ENCODE results near the gene ANGPTL2. TPM values are rescaled to one million over a fixed set of nuclear protein-coding genes. Genes with fewer than 3 reads are reported as not detected.

The ANGPTL2 gene
- total and polyA plus RNA-seq, 2 experiments from 2014 or later, result 18.0 to 25.6 TPM

- Histone ChIP-seq H3K9me3 (ENCODE audit: low read depth) (no peaks in the 10 kb centered on the region), H3K4me3 (no peak overlapping the region), H3K27me3 (no peaks in the 10 kb centered on the region), H3K36me3 (replicated peaks; ENCODE audit: insufficient read depth, low read depth) (no peaks in the 10 kb centered on the region), H2AFZ (no peak overlapping the region), H3K27ac (no peak overlapping the region), H3K9me2 (replicated peaks; ENCODE audit: insufficient read depth) (no peaks in the 10 kb centered on the region), H3K79me2 (no peaks in the 10 kb centered on the region), H3K4me1 (ENCODE audit: insufficient read depth) (no peaks in the 10 kb centered on the region), H3K4me2 (no peak overlapping the region), H4K20me1 (ENCODE audit: insufficient read depth, poor library complexity, severe bottlenecking) (no peaks in the 10 kb centered on the region)
- 96% methylated on average over 33 of the region's 38 CpGs for WGBS (ENCODE audit: low lambda C conversion rate, missing lambda C conversion rate)
- DNase-seq (ENCODE audit: low spot score), result no peak
- TF ChIP-seq EZH2phosphoT487 (IDR thresholded peaks at IDR 0.05; ENCODE audit: low read depth, severe bottlenecking, unreplicated experiment) (no peak), CTCF (IDR thresholded peaks at IDR 0.05; ENCODE audit: poor library complexity) (no peak), EZH2 (IDR thresholded peaks at IDR 0.05; ENCODE audit: borderline replicate concordance) (no peak)
These were observed 14.2 kb downstream of the ANGPTL2 start for GRCh38 chr9:127107929-127108876.

DNA sequence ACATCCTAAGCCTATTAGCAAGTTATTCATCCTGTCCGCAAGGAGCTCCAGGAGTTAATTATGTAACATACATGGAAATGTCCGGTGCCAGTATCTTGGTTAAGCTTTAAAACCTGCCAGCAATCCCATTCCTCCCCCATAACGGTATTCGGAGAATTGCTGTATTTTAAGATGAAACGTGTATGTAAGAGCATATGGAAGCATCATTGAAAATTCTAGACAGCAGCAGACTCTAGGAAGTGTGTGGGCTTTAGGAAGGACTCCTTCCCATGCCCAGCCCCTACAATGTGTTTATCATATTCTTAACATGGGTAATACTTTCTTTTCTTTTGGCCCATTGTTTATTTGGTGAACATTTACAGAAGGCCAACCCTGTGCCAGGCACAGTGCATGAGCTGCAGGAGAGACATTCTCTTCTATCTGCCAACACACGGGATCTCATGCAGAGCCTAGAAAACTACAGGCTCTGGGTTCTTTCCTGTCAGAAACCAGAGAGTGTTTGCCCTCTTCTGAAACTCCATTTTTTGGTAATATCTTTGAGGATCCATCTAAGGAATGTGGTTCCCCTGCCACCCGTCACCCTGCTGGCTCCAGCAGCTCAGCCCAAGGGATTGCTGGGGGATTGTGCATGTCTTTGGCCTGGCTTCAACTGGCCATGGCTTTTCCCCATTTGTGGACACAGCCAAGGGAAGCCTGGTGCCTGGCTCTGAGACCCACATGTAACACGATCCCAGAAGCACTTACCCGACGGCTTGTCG is 15.1 kb downstream of the ANGPTL2 start:
- Histone ChIP-seq H4K20me1 (ENCODE audit: insufficient read depth, poor library complexity, severe bottlenecking) (no peaks in the 10 kb centered on the region), H2AFZ (no peak overlapping the region), H3K36me3 (replicated peaks; ENCODE audit: insufficient read depth, low read depth) (no peaks in the 10 kb centered on the region), H3K27ac (no peak overlapping the region), H3K9me3 (ENCODE audit: low read depth) (no peaks in the 10 kb centered on the region), H3K4me2 (no peak overlapping the region), H3K27me3 (no peaks in the 10 kb centered on the region), H3K9me2 (replicated peaks; ENCODE audit: insufficient read depth) (no peaks in the 10 kb centered on the region), H3K4me3 (no peak overlapping the region), H3K4me1 (ENCODE audit: insufficient read depth) (no peaks in the 10 kb centered on the region), H3K79me2 (no peaks in the 10 kb centered on the region)
- 86% methylated on average over 11 of the region's 11 CpGs for WGBS (ENCODE audit: low lambda C conversion rate, missing lambda C conversion rate)
- TF ChIP-seq CTCF (IDR thresholded peaks at IDR 0.05; ENCODE audit: poor library complexity) (no peak), EZH2phosphoT487 (IDR thresholded peaks at IDR 0.05; ENCODE audit: low read depth, severe bottlenecking, unreplicated experiment) (no peak), EZH2 (IDR thresholded peaks at IDR 0.05; ENCODE audit: borderline replicate concordance) (no peak)
- DNase-seq (ENCODE audit: low spot score), result no peak

- no peak overlapping the region for H3K4me3 ChIP-seq
- H3K36me3 ChIP-seq (replicated peaks; ENCODE audit: insufficient read depth, low read depth), result no peaks in the 10 kb centered on the region
- H3K9me2 ChIP-seq (replicated peaks; ENCODE audit: insufficient read depth), result no peaks in the 10 kb centered on the region
- no peaks in the 10 kb centered on the region for H3K4me1 ChIP-seq (ENCODE audit: insufficient read depth)
- no peaks in the 10 kb centered on the region for H3K79me2 ChIP-seq
- TF ChIP-seq EZH2phosphoT487 (IDR thresholded peaks at IDR 0.05; ENCODE audit: low read depth, severe bottlenecking, unreplicated experiment) (no peak), EZH2 (IDR thresholded peaks at IDR 0.05; ENCODE audit: borderline replicate concordance) (no peak), CTCF (IDR thresholded peaks at IDR 0.05; ENCODE audit: poor library complexity) (no peak)
- H3K4me2 ChIP-seq, result no peak overlapping the region
- no peak for DNase-seq (ENCODE audit: low spot score)
- no peaks in the 10 kb centered on the region for H3K27me3 ChIP-seq
- H3K27ac ChIP-seq, result no peak overlapping the region
- H4K20me1 ChIP-seq (ENCODE audit: insufficient read depth, poor library complexity, severe bottlenecking), result no peaks in the 10 kb centered on the region
- WGBS (ENCODE audit: low lambda C conversion rate, missing lambda C conversion rate), result 76% methylated on average over 4 of the region's 4 CpGs
- H3K9me3 ChIP-seq (ENCODE audit: low read depth), result no peaks in the 10 kb centered on the region
- no peak overlapping the region for H2AFZ ChIP-seq
These were observed 16.0 kb downstream of the ANGPTL2 start for GRCh38 chr9:127106466-127106855.
